GM18517 (cell line): Measurements from ENCODE around the gene CDH4.

ENCODE experiments used
- ATAC-seq: cut with Tn5 transposase; IDR thresholded peaks from one replicate; pipeline ENCODE4 v1.9.1; 2021; ENCODE audit warnings: mild to moderate bottlenecking, moderate library complexity; ENCODE audit not compliant: unreplicated experiment

CDH4 gene

DNA sequence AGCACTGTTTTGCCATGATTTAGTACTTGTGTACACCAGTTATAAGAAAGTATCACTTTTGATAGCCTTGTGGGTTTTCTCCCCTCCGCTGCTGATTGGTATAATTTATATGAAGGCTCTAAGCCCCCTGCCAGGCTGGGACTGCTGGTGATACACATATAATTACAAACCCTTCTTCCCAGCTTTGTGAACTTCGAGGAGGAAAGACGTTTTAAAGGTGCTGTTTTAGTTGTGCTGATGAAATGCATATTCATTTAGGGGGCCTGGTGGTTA is 567.4 kb downstream of the CDH4 start:
- no peak for ATAC-seq

DNA sequence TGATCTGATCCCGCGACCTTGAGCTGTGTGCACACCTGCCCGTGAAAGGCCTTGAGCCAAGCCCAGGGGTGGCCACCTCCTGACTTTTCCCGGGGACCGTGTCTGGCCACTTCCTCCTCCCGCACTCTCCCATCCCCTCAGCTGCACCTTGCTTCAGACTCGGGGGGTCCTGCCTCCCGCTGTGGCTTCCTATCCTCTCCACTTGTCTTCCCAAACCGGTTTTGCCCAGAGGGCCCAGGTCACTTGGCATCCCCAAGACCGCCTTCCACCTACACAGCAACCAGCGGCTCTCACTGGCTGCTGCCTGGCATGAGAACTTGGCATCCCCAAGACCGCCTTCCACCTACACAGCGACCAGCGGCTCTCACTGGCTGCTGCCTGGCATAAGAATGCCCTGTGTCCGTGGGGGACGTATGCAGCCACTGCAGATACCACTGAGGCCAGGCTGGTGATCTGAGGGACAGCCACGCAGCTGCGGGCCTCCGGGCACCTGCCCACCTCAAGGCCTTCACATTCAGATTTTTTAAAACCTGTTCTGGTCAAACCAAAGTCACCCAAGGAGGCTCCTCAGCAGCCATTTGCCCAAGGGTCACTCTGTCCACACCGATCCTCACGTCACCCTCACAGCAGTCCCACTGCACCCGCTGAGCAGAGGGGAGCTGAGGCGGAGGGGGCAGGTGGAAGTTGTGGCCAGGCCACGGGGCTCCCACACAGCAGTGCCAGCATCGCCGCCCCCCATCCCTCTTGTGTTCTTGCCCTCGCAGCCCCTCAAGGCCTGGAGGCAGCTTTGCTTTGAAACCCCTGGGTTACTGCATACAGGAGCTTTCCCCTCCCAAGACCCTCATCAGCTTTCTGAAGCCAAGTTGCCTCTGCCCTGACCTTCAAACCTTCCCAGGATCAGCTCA is 568.1 kb downstream of the CDH4 start:
- ATAC-seq: no peak

DNA sequence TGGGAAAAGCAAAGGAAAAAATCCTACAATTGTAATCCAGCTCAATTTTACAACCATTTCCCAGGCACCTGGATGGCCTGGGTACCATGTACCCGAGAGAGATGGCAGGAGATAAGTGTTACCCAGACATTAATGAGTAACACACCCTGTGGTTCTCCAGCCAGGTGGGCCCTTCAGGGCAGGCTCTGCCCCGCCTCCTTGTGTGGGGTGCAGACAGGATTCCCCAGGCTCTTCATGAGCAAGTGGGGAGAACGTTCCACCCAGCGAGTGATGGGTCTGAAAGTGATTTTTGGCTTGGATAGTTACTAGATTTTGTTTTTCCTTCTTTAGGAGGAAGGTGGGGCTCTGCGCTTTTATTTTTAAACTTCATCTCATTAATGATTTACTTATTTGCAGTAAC is 569.7 kb downstream of the CDH4 start:
- no peak for ATAC-seq

DNA sequence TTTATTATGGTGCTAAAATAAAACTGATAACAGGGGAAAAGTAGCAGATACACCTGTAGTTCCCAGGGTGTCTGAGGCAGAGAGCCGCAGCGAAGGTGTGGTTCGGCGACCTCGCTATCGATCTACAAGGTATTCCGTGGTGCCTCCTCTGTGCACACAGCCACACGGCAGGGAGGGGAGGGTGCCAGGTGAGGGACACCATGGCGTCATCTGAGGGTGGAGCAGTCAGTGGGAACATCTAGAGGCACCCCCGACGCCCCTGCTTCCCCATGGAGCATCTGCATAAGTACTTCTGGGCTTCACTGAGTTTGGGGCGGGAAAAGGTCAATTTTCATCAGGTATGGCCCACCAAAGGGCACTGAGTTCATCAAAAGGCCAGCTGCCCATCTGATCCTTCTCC is 570.3 kb downstream of the CDH4 start:
- no peak for ATAC-seq

DNA sequence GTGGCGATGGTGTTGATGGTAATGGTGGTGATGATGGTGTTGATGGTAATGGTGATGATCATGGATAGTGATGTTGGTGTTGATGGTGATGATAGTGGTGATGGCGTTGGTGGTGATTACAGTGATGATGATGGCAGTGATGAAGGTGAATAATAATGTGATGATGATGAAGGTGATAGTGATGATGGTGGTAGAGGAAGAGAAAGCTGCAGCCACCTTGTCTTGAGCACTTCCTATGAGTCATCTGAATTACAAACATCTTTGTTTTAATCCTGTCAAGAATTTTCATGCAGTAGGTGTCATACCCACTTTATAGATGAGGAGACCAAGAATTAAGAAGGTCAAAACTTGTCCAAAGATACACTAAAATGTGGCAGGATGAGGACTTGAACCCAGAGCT is 571.2 kb downstream of the CDH4 start:
- no peak for ATAC-seq

- no peak for ATAC-seq
These were observed 576.8 kb downstream of the CDH4 start for GRCh38 chr20:61828891-61829290.

DNA sequence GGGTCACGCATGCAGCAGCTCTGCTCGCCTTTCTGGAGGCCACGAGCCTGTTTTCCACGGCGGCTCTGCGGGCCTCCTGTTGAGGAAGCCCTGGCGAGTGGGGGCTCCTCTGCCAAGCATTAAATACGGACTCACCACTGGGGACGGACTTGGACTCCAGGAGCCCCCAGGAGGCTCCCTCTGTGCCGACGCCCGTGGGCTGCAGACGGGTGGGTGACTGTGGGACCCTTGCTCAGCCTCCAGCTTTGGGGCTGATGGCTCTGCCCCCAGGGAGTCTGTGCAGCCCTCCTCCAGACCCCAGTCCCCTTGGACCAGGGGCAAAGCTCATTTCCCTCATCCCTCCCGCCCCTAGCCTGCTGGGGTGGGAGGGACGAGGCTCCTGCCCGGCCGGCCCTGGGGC is 577.5 kb downstream of the CDH4 start:
- ATAC-seq: no peak

DNA sequence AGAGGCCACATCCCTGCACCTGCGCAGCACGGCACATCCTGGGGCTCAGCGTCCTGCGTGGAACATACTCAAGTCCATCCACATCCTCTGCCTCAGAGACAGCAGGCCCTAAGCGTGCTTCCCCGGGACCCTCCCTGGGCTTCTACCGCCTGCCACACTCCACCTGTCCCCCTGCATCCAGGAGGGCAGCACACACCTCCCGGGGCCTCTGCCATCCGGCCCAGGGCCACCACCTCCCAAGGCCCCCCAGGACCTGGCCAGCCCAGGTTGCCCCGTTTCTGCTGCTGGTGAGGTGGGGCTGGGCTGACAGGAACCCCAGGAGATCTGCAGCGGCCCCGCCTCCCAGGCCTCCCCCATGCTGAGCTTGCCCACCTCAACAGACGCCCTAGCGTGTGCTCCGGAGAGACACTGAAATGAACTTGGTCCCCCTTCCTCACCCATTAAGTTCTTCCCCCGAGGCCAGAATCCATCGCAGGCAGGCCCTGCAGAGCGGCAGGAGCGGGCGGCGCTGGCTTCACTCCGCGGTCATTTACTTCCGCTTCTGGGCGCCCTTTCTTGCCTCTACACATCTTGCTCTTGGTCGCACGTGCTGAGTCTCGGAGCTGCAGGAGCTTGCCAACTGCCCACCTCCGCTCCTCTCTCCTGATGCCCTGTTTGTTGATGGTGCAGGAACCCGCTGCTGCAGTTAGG is 578.3 kb downstream of the CDH4 start:
- no peak for ATAC-seq

GRCh38 chr20:61830991-61831390 is 578.9 kb downstream of the CDH4 start:
- no peak for ATAC-seq

GRCh38 chr20:61832181-61832580 is 580.1 kb downstream of the CDH4 start:
- ATAC-seq: no peak

GRCh38 chr20:61833807-61834610 is 581.9 kb downstream of the CDH4 start:
- no peak for ATAC-seq

- ATAC-seq: no peak
These were observed 583.2 kb downstream of the CDH4 start for GRCh38 chr20:61835301-61835700.

DNA sequence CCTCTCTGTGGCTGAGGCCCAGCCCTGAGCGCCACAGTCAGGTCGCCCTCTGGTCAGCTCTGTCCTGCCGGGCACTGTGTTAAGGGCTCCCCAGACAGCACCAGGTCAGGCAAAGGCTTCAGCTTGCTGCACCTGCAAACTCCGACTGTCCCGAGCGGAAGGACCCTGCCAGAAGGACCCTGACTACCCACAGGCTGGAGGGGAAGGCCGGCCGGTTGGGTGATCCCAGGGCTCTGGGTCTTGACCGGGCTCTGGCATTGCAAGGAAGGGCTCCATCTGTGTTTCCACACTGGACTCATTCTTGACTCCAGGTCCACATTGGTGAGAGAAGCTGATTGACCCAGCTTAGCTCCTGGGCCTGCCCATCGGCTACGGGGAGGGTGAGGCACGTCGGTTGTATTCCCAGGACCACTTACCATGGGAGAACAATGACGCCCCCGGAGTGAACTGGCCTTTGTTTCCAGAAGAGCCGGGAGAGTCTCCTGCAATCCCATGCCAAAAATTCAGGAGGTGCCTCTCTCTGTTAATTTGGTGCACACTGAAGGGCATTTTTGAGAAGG is 583.8 kb downstream of the CDH4 start:
- no peak for ATAC-seq

- ATAC-seq: no peak
These were observed 585.1 kb downstream of the CDH4 start for GRCh38 chr20:61837200-61837599.

DNA sequence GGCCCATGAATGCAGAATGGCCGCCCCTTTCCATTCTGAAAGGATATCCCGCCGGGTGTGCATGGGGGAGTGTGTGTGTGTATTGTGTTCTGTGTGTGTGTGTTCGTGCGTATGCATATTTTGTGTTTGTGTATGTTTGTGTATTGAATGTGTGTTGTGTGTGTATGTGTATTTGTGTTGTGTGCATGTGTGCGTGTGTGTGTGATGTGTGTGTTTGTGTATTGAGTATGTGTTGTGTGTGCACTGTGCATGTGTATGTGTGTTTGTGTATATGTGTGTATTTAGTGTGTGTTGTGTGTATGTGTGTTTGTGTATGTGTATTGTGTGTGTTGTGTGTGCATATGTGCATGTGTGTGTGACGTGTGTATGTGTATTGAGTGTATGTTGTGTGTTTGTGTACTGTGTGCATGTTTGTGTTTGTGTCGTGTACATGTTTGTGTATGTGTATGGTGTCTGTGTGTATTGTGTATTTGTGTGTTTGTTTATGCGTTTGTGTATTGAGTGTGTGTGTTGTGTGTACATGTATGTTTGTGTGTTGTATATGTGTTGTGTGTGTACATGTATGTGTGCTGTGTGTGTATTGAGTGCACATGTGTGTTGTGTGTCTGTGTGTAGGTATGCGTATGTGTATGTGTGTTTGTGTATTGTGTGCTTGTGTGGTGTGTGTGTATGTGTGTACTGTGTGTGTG is 587.3 kb downstream of the CDH4 start:
- no peak for ATAC-seq

DNA sequence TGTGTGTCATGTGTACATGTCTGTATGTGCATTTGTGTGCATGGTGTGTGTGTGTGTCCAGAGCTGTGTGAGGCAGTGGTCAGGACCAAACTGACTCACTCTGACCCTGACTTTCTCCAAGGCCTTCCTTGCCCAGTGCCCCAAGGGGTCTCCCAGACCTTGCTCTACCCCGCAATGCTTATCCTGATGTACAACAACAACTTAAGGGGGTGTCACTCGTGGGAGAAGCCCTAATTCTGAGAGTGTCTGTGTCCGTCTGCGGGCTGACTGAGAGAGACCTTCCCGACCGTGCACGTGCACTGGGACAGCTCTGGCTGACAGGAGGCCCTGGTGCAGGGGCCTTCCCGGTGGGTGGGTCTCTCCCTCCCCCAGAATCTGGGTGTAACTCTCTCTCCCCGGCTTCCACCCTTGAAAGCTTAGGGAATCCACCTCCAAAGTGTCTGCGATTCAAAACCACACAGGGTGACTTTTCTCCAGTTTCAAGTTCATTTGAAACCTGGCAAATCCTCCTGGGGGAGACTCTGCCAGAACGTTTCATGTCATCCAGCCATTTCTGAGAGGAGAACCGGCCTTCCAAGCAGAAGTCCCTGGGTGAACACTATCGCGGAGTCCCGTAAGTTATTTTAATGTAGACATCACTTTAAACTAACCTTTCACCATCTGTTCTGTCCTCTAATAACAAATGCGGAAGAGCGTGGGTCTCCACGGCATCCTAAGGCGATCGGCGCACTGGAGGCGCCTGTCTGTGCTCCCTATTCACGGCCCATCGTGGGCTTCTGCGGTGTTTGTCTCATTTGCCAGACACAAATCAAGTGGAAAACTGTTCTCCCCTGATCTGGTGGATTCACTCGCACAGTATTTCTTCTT is 588.1 kb downstream of the CDH4 start:
- no peak for ATAC-seq

DNA sequence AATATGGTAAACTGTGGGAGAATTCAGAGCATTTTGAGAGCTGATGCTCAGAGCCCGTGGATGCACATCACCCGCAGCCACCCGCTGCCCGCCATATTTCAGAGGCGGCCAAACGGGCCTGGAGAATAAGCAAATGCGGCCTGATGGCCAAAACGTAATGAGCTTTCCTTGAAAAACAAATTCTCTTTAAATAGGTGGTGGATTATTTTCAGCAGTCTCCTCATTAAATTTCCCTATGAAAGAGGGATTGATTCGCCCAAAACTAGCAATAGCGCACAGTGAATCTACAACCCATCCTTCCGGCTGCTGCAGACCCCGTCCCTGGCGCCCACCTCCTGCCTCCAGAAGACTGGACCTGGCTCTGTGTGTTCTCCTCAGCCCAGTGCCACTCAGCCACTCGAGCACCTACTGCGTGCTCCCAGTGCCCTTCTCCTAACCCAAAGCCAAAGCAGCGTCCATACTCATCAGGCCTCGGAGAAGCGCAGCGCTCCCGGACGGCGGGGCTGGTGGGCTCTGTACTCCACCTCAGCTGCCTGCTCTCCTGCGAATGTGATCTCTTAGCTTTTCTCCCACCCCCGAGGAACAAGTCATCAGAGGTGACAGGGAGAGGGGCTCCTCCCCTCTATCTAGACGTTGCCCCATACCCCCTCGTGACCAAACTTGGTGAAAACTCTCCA is 588.9 kb downstream of the CDH4 start:
- no peak for ATAC-seq

DNA sequence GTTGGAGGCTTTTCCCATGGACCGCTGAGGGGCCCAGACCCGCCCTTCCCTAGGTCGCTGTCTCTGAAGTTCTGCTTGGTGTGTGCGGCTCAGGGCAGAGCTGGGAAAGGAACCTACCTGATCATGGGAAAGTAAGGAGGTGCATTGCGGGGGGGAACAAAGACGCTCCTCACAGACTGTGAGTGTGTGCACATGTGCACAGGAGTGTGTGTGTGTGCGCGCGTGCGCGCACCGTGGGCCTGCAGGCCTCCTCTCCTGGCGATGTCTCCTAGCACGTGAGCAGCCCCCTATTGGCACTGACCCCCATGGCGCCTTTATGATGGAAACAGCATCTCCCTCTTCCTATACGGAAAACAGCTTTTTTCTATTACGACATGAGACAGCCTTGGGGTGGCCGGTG is 589.5 kb downstream of the CDH4 start:
- ATAC-seq: no peak

GRCh38 chr20:61841966-61842365 is 589.9 kb downstream of the CDH4 start:
- no peak for ATAC-seq
